Subcutaneous adipose tissue (tissue), 4 donors: ENCODE results near the gene MGAT5. TPM values are rescaled to one million over a fixed set of nuclear protein-coding genes. Genes with fewer than 3 reads are reported as not detected.

Experiments
- total RNA-seq, 4 donors: library from RNA; depleted of rRNA; stranded (reverse); fragments of >200 nt; gene quantifications; one replicate each; pipeline ENCODE4 v1.1.0, GENCODE V29; 2016
- TF ChIP-seq, protein P1 (sequence below): fragments of 450-650 bp; IDR thresholded peaks from one replicate; pipeline ENCODE4 v1.5.1; 2016; ENCODE audit warnings: low read depth, mild to moderate bottlenecking, control low read depth, antibody characterized with exemption, moderate library complexity

Gene MGAT5
- total RNA-seq, 4 donors from 2014 or later: 22.0 to 42.8 (median 32.2) TPM

DNA sequence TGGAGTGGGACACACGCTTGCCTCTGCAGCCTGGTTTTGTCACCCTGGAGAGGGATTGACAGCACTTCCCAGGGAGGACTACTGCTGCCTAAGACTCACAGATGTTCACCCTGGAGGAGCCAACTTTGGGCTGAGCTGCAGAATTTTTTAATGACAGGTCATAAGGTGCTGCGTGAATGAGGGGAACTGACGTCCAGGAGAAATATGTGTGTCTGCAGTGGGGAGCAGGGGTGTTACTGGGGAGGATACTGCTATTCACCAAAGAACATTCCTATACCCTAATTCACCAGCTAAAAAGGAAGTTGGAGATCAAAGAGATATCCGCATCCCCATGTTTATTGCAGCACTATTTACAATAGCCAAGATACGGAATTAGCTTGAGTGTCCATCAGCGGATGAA is 144.4 kb downstream of the MGAT5 start:
- TF ChIP-seq, protein P1, sequence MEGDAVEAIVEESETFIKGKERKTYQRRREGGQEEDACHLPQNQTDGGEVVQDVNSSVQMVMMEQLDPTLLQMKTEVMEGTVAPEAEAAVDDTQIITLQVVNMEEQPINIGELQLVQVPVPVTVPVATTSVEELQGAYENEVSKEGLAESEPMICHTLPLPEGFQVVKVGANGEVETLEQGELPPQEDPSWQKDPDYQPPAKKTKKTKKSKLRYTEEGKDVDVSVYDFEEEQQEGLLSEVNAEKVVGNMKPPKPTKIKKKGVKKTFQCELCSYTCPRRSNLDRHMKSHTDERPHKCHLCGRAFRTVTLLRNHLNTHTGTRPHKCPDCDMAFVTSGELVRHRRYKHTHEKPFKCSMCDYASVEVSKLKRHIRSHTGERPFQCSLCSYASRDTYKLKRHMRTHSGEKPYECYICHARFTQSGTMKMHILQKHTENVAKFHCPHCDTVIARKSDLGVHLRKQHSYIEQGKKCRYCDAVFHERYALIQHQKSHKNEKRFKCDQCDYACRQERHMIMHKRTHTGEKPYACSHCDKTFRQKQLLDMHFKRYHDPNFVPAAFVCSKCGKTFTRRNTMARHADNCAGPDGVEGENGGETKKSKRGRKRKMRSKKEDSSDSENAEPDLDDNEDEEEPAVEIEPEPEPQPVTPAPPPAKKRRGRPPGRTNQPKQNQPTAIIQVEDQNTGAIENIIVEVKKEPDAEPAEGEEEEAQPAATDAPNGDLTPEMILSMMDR: no peak

DNA sequence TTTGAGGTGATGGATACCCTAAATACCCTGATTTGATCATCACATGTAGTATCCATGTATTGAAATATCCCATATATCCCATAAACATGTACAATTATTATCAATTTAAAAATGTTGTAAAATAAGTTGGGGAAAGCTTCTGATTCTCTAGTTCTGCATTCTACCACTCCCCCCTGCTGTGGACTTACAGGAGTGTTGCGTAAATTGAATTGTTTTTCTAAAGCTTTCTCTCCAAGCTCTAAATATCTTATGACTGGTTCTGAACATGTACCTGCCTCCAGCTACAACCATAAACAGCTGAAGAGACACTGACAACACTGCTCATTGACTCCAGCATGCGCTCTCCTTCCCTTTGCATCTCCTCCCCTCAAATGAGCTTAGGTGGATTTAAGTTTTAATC is 145.2 kb downstream of the MGAT5 start:
- TF ChIP-seq, protein P1: no peak

DNA sequence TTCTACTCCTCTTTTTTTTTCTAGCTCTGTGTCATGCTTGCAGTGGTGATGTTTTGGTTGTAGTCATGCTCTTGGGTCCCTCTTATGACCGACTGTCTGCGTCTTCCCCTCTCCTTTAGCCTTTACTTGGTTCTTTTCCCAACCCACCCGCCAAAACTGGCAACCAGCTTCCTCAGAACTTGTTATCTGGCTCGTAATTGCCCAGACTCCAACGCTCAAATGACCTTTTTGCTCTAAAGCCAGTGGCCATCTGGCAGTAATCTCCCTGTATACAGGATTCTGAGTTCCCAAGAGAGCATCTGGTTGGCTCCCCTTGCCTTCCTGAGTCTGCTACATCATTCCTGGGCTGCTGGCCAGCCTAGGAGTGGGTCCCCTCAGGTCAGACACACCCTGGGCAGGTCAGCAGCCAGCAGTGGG is 147.2 kb downstream of the MGAT5 start:
- TF ChIP-seq, protein P1: no peak

DNA sequence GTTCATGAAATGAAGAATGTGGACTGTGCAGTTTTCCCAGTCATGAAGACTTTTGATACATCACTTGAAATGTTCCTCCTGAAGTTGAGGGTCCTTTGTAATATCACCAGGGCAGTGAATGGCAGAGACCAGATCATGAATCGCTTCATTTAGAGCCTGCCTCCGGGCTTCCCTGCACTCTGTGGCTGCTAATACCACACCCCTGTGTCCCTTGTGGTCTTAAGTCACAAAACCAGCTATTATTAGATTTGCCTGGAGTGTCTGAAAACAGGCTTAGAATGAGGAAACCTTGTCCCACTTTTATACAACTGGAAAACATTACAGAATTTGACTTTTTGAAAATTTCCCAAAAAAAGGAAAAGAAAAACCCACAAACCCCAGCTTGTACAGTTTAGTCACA is 147.9 kb downstream of the MGAT5 start:
- TF ChIP-seq, protein P1: no peak

DNA sequence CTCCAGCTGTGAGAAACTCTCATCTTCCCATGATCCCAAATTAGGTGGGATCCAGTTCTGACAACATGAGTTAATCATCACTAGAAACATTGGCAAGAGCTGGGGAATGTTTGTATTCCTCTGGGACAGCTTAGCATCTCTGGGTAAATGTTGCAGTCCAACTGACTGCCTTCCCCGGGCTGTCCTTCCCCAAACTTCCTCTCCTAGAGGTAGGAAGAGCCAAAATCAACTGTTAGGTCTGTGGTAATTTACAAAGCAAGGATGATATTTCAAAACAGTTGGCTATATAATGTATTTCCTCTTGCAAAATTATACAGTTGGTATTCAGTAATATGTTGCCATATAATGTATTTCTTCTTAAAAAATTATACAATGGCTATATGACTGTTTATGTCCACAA is 148.5 kb downstream of the MGAT5 start:
- TF ChIP-seq, protein P1: no peak

DNA sequence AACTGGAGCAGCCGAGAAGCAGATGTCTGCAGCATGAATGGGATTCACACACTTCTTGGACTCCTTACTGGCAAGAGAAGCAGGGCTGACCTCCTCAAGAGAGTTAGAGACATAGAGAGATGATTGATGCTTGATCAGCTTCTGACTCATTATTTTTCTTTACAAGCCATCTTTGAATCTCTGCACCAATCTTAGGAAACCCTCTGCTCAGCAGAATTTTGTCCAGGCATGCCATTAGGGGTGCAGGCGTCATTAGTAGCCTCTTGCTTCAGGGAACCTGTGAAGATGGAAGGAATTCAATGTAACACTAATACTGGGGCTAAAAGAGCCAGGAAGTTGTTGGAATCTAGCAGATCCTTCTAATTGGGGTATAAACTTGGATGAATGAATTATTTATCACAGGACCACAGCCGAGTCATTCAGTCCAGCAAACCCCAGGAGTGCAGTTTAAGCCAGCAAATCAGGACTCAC is 151.8 kb downstream of the MGAT5 start:
- TF ChIP-seq, protein P1: no peak

DNA sequence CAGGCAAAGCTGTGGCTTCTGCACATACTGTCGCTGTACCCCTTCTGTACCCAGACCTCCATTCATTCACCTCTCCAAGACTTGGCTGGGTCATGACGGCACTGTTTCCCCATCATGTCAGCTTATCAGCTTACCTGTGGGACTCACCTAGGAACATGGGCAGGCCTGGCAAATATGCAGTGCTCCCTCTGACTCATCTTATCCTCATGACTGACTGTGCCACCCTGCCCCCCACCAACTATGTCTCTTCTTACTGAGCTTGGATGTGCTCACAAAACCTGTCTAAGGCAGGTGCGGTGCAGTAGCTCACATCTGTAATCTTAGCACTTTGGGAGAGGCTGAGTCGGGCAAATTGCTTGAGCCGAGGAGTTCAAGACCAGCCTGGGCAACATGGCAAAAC is 152.4 kb downstream of the MGAT5 start:
- TF ChIP-seq, protein P1: no peak
